ENCODE data around the gene LSAMP.

DNA sequence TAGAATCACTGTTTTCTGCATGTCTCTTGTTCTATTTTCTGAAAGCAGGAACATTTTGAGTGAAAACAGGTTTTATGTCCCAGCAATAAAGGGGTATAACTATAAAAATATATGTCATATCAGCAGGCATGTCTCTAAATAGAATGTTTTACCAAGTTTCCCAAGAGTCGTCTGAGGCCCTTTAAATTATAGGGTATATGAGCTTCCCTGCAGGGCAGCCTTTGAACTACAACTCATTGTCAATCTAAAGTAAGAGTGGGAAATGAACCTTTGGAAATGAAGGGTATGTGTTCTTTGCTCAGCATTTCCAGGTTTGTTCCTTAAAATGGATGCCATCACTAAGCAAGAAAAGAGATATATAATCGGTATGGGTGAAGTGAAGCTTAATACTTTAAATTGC, 138.6 kb downstream of the LSAMP start:
- TF ChIP-seq, protein P1, sequence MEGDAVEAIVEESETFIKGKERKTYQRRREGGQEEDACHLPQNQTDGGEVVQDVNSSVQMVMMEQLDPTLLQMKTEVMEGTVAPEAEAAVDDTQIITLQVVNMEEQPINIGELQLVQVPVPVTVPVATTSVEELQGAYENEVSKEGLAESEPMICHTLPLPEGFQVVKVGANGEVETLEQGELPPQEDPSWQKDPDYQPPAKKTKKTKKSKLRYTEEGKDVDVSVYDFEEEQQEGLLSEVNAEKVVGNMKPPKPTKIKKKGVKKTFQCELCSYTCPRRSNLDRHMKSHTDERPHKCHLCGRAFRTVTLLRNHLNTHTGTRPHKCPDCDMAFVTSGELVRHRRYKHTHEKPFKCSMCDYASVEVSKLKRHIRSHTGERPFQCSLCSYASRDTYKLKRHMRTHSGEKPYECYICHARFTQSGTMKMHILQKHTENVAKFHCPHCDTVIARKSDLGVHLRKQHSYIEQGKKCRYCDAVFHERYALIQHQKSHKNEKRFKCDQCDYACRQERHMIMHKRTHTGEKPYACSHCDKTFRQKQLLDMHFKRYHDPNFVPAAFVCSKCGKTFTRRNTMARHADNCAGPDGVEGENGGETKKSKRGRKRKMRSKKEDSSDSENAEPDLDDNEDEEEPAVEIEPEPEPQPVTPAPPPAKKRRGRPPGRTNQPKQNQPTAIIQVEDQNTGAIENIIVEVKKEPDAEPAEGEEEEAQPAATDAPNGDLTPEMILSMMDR (IDR thresholded peaks at IDR 0.05): no peak
- no peak for TF ChIP-seq IRF1 (CRISPR knock-in tag; IDR thresholded peaks at IDR 0.05)
